HG02610 (cell line): ENCODE results near the gene EFNA4.

Experiments used
- ATAC-seq: cut with Tn5 transposase; IDR thresholded peaks from one replicate; pipeline ENCODE4 v1.9.1; 2021; ENCODE audit warnings: mild to moderate bottlenecking, moderate library complexity; ENCODE audit not compliant: unreplicated experiment

The EFNA4 gene

DNA sequence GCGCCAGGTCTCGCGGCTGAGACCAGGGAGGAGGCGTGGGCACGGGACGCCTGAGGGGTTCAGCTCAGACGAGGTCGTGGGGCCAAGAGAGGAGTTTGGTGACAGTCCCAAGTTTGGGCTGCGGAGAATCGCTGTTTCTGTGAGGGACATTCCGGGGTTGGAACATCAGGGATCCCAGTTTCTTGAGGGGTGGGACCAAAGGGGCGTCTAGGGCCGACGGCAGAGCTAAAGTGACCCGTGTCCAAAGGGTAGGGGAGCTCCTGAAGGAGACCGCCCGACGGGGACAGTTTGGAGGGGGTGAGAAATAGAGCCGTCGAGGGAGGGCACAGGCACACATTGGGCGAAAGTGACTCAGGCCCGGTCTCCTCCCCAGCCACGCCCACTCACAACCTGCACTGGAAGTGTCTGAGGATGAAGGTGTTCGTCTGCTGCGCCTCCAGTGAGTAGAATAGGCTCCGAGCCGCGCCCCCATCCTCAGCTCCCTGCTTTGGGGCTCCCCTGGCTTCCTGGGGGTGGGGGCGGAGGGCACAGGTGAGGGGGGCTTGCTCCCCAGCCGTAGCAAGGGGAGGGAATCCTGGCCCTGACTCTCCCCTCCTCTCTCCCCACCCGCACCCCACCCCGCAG, 22.1 kb downstream of the EFNA4 start:
- ATAC-seq = no peak

DNA sequence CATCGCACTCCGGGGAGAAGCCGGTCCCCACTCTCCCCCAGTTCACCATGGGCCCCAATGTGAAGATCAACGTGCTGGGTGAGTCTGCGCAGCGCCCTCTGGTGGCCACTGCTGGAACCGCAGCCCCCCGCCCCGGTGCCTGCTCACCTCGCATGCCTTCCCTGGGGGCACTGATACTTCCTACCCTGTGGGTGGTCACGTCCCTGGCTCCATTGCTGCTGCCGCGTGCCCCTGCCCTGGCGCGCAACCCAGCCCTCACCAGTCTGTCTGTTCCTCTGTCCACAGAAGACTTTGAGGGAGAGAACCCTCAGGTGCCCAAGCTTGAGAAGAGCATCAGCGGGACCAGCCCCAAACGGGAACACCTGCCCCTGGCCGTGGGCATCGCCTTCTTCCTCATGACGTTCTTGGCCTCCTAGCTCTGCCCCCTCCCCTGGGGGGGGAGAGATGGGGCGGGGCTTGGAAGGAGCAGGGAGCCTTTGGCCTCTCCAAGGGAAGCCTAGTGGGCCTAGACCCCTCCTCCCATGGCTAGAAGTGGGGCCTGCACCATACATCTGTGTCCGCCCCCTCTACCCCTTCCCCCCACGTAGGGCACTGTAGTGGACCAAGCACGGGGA, 22.7 kb downstream of the EFNA4 start:
- no peak for ATAC-seq

- ATAC-seq = no peak
These were observed 23.5 kb downstream of the EFNA4 start for GRCh38 chr1:155086856-155087535.

- no peak for ATAC-seq
These were observed 27.8 kb downstream of the EFNA4 start for GRCh38 chr1:155091071-155092051.

DNA sequence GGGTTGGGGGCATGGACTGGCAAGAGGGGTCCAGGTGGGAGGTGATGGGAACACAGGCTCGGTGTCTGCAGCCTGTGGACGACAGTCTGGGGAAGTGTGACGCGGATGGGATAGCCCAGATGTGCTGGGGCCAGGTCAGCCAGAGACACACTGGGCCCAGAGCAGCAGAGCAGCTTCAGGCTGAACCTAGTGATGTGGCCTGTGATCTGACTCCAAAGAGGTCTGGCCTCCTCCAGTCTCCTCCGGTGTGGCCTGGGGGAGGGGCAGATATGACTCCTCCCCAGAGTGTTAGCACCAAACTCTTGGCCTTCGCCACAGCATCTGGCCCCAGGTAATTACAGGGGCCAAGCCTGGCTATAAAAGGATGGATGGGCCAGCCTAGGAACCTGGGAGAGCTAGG, 28.6 kb downstream of the EFNA4 start:
- ATAC-seq = no peak

DNA sequence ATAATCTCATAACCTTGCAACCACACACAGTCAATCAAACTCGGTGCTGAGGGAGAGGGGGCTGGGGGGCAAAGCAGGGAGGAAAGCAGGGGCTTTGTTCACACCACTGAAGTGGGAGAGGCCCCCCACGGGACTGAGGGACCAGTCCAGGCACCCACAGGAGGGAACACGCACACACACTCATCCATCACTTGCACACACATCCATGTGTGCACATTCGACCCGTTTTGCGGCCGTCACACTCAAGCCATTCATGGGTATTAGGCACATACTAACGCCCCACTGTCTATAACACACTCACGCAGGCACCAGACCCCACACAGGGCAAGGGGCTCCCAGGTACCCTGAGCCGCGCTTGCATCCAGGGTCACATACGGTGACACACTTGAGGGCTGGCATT, 29.1 kb downstream of the EFNA4 start:
- no peak for ATAC-seq

DNA sequence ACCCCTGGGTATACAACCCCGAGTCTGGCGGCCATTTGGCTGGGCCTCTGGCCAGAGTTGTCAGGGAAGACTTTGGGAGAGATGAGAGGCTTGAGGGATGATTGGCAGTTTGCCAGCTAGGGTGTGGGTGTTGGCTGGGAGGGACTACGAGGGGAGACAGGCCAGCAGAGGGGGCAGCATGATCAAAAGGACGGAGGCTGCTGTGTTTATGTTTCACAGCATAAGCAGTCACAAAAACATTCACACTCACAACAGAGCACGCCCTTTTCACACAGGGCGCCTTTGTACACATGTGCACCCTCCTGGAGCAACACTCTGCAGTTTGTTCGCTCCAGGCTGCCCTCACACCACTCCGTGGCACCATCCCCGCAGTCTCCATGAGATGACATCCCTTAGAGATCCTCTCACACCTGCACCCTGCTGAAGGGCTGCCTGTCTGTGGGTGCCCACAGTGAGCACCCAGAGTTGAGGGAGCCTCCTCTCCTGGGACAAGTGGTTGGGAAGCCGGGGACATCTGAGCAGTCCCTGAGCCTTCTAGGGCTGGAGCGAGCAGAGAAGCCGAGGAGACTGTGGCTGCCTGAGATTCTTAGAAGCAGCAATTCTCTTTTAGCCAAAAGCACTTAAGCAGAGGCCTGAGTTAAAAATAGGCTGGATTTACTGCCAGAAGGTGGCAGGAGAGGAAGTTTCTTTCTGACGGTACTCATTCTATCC, 30.5 kb downstream of the EFNA4 start:
- no peak for ATAC-seq

DNA sequence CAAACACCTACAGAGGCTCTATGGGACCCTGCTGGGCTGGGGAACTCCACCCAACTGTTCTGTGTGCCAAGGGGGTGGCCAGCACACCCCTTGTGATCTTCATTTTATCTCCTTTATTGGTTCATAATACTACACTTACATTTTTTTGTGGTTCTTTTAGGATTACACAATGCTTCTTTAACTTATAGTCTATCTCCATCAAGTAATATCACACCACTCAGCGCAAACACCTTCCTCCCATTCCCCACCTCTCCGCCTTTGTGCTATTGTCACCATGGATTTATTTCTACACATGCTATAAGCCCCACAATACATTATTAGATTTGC, 31.0 kb downstream of the EFNA4 start:
- no peak for ATAC-seq

DNA sequence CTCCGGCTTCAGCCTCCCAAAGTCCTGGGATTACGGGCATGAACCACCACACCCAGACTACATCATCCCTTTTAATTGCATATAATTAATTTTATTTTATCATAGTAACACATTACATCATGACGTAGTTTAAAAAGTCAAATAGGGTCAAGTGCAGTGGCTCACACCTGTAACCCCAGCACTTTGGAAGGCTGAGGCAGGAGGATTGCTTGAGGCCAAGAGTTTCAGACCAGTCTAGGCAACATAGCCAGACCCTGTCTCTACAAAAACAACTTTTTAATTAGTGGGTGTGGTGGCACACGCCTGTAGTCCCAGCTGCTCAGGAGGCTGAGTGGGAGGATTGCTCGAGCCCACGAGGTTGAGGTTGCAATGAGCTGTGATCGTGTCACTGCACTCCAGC, 35.8 kb downstream of the EFNA4 start:
- no peak for ATAC-seq

DNA sequence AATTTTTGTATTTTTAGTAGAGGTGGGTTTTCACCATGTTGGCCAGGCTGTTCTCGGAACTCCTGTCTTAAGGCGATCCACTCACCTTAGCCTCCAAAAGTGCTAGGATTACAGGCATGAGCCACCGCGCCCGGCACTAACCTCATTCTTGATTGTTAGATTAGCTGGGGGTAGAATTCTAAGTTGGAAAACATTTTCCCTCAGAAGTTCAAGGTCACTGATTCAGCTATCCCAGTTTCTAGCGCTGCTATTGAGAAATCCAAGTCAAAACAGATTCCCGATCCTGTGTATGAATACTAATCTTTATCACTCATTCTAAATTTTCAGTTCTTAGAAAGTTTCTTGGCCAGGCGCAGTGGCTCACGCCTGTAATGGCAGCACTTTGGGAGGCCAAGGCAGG, 39.8 kb downstream of the EFNA4 start:
- ATAC-seq = no peak

GRCh38 chr1:155104605-155105534, 41.3 kb downstream of the EFNA4 start:
- no peak for ATAC-seq

GRCh38 chr1:155105604-155106011, 42.1 kb downstream of the EFNA4 start:
- no peak for ATAC-seq

GRCh38 chr1:155106862-155107261, 43.3 kb downstream of the EFNA4 start:
- no peak for ATAC-seq

GRCh38 chr1:155107309-155108264, 44.0 kb downstream of the EFNA4 start:
- no peak for ATAC-seq

GRCh38 chr1:155108296-155108695, 44.8 kb downstream of the EFNA4 start:
- no peak for ATAC-seq

DNA sequence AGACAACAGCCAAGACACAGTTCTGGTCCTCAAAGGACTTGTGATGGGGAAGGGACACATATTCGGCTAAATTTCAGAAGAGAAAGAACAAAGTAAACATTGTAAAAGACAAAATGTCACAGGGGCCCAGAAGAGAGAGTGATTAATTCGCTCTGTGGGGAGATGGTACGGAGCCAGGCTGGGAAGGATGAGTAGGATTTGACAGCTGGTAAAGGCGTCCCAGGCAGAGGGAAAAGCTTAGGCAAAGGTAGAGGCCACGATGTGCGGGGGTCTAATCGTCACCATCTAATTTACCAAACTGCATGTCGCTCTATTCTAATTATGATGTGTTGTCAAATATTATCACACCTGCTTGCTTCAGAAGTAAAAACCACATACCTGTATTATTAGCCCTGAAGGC, 46.8 kb downstream of the EFNA4 start:
- no peak for ATAC-seq

DNA sequence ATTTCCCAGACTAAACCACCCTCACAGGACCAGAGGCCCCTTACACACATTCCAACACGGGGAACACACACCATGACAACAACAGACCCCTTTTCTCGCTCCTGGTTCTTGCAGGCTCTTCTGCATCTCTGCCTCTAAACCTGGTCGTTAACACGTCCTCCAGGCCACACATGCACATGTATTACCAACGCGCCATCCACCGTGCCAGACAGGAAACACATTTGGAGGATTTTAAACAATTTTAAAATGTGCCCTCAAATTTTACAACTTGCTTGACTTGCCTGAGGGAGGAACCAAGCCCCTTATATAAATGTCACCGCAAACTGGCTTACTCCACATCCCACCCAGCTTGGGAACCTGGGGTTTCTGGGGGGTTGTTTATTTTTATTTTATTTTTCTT, 47.3 kb downstream of the EFNA4 start:
- no peak for ATAC-seq

DNA sequence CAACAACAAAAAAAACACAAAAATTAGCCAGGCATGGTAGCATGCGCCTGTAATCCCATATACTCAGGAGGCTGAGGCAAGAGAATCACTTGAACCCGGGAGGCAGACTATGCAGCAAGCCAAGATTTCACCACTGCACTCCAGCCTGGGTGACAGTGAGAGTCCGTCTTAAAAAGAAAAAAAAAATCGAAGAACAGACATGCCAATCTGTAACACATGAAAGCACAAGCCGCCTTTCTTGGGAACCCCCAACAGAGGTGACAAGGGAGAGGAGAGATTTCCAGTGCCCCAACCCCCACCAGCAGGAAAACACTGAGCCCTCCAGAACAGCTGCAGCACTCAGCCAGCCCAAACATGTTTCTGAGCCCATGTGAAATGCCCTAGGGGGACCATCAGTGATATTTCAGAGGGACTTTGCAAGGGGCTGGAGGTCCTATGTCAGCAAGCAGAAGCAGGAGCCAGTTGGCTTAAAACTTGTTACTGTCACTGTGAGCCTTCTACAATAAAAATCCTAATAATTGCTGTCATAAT, 50.0 kb downstream of the EFNA4 start:
- ATAC-seq = no peak
